HG02798 (cell line): ENCODE data around the gene WASHC4.
"Not testable (repeated sequence)": the region's sequence is repeated elsewhere in the genome, so short reads cannot be mapped to it uniquely, and the experiment has no call there.

Source experiments
- ATAC-seq: cut with Tn5 transposase; IDR thresholded peaks from one replicate; pipeline ENCODE4 v1.9.1; 2021; ENCODE audit warnings: mild to moderate bottlenecking; ENCODE audit not compliant: unreplicated experiment, poor library complexity

WASHC4 gene

GRCh38 chr12:105091476-105092206 is 15.9 kb upstream of the WASHC4 start:
- no peak for ATAC-seq

DNA sequence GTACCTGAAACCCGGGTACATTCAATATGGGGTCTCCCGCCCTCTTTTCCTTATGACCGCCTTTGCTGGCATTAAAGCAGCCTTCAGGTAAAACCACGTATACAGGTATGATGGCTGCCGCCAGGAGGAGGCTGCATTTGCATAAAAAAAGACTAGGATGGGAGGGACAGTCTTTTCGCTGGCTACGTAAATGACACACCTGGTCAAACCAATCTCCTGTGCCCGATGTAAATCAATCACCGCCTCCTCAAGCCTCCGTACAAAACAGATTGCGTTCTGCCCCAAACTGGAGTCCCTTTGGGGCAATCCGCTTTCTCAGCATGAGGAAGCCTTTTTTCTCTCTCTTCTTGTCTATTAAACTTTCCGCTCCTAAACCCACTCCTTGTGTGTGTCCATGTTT is 15.2 kb upstream of the WASHC4 start:
- ATAC-seq: no peak

DNA sequence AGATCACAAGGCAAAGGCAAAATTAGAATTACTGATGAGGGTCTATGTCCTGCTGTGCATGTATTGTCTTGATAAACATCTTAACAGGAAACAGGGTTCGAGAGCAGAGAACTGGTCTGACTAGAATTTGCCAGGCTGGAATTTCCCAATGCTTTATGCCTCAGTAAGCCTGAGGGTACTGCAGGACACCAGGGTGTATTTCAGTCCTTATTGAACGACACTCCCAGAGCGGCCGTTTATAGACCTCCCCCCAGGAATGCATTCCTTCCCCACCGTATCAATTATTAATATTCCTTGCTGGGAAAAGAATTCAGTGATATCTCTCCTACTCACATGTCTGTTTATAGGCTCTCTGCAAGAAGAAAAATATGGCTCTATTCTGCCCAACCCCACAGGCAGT is 12.2 kb upstream of the WASHC4 start:
- ATAC-seq: not testable (repeated sequence)

DNA sequence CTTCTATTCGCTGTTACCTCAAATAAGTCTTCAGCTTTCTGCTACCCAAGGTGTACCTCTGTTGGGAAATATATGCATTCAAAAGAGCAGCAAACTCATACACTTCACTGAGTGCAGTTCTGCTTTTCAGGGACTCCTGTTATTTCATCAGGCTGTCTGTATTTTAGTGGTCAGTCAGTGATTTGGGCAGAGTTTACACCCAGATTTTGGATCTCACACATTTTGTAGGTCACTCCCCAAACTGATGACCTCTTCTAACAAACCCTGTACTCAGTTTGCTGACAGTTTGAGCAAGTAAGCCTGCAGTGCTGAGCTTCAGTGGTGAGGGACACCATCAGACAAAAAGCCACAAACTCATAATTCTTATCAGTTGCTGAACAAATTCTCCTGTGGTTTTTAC is 8.2 kb upstream of the WASHC4 start:
- no peak for ATAC-seq

GRCh38 chr12:105100207-105100985 is 7.1 kb upstream of the WASHC4 start:
- no peak for ATAC-seq

DNA sequence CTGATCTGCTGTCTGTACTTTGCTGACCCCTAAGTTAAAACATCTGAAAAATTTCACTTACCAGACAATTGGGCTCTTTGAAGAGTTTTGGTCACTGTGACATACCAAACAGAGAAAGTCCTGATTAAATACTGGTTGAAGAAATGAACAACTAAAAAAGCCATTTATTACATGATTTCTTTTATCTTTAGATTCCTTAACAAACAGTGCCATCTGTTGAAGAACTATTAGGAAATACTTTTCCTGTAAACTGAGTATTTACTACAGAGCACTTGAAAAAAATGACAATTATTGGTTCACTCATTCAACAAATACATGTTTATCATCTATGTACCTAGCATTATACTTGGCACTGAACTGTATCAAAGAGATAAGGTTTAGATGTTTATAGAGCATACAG is 6.5 kb upstream of the WASHC4 start:
- ATAC-seq: no peak

GRCh38 chr12:105102673-105103072 is 4.9 kb upstream of the WASHC4 start:
- no peak for ATAC-seq

GRCh38 chr12:105104762-105105161 is 2.8 kb upstream of the WASHC4 start:
- no peak for ATAC-seq

GRCh38 chr12:105106621-105107020 is 910 bp upstream of the WASHC4 start:
- ATAC-seq: no peak

GRCh38 chr12:105107171-105107493 is 399 bp upstream of the WASHC4 start:
- ATAC-seq: peak; percentile 15

GRCh38 chr12:105109465-105110212 is 2.1 kb downstream of the WASHC4 start:
- ATAC-seq: peak; percentile 23

DNA sequence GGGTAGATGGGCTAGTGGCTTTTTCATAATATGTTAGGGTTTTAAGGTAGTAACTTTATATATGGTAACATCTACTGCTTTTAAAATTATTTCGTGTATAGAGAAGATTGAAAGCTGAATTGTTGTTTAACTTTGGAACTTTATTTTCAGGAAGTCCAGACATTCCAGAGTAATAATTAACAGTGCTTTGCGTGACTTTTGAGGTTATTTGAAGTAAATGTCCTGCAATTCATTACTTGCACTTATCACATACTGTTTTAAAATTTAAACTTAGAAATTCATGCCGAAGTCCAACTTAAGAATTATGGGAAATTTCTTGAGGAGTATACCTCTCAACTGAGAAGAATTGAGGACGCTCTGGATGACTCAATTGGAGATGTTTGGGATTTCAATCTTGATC is 3.3 kb downstream of the WASHC4 start:
- no peak for ATAC-seq

GRCh38 chr12:105113094-105113493 is 5.6 kb downstream of the WASHC4 start:
- ATAC-seq: no peak

- no peak for ATAC-seq
Observed at GRCh38 chr12:105116969-105117368, 9.4 kb downstream of the WASHC4 start.

GRCh38 chr12:105120551-105120950 is 13.0 kb downstream of the WASHC4 start:
- ATAC-seq: no peak

GRCh38 chr12:105138248-105138647 is 30.7 kb downstream of the WASHC4 start:
- no peak for ATAC-seq

GRCh38 chr12:105141320-105141922 is 33.9 kb downstream of the WASHC4 start:
- ATAC-seq: no peak

GRCh38 chr12:105142259-105142658 is 34.7 kb downstream of the WASHC4 start:
- no peak for ATAC-seq

DNA sequence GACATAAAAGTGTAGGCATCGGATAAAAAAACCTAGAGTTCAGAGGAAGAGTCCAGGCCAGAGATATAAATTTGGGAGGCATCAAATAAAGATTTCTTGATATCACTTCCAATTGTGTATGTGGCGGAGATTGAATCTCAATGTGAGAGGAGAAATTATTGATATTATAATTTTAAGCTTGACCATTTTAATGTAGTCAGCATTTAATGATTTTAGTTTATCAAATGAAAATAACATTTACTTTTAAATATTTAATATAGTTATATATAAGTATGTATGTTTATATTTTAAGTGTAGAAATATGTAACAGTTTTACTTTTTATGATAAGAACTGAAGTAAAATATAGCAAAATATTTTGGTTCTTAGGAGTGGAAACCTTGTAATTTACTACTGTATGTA is 48.7 kb downstream of the WASHC4 start:
- no peak for ATAC-seq

DNA sequence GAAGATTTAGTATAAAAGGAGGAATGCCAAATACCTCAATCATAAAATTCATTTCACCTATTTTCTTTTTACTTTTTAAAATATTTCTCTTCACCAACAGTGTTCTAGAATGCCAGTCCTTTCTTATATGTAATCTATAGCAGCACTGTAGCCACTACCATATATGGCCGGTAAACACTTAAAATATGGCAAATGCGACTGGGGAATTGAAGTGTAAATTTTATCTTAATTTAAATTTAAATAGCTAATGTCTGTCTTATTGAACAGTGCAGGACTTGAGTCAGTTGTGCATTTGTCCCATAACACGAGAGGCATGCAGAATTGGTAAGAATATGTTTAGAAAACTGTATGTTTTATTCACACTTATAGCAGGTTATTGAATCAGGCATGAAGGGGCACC is 50.1 kb downstream of the WASHC4 start:
- ATAC-seq: no peak

- ATAC-seq: no peak
Observed at GRCh38 chr12:105158876-105159275, 51.3 kb downstream of the WASHC4 start.
